SK-N-SH (cell line): ENCODE measurements around the gene MTUS2. TPM values are rescaled to one million over a fixed set of nuclear protein-coding genes. Genes with fewer than 3 reads are reported as not detected.

Experiments used
- CTCF ChIA-PET: fragments of 300-600, 350-600 bp; formaldehyde crosslinking; extraction: SDS; loops from one replicate; lab custom pipeline; 2021; lab: Yijun Ruan, JAX
- POLR2A ChIA-PET: fragments of 350-600 bp; sonication (Branson Sonifier 250); formaldehyde crosslinking; extraction: SDS; loops from one replicate; lab custom pipeline; 2020; ENCODE audit warnings: antibody characterized with exemption, inconsistent platforms; lab: Yijun Ruan, JAX
- DNase-seq: peaks from one replicate; pipeline ENCODE4 v3.0.0; 2012
- H2AFZ ChIP-seq: fragments of 200-600 bp; sonication (generic); 2 replicates; pipeline ENCODE4 v1.8.1; 2016; ENCODE audit warnings: antibody characterized with exemption, mild to moderate bottlenecking, low read depth
- H3F3A ChIP-seq: fragments of 200-600 bp; sonication (generic); replicated peaks from 2 replicates; pipeline ENCODE3; 2016; ENCODE audit warnings: antibody characterized with exemption, mild to moderate bottlenecking; ENCODE audit not compliant: insufficient read depth
- H3K27ac ChIP-seq, 2 experiments: fragments of 200-500 bp in 1 of 2; fragments of 200-600 bp in 1 of 2; sonication (Bioruptor generic) in 1 of 2; sonication (generic), shearing (Covaris generic) in 1 of 2; 2 replicates each; pipeline versions ENCODE4 v1.5.1 to v1.6.1; 2014 to 2016; ENCODE audit warnings: low read depth in 2 of 2, inconsistent platforms in 1 of 2, low read length in 1 of 2, mild to moderate bottlenecking in 1 of 2, mixed read lengths in 1 of 2
- H3K27me3 ChIP-seq: fragments of 200-600 bp; sonication (generic), shearing (Covaris generic); 2 replicates; pipeline ENCODE4 v1.6.1; 2016; ENCODE audit warnings: mixed run types; ENCODE audit not compliant: insufficient read depth
- H3K36me3 ChIP-seq, 2 experiments: fragments of 200-500 bp in 1 of 2; fragments of 200-600 bp in 1 of 2; sonication (Bioruptor generic) in 1 of 2; sonication (generic) in 1 of 2; replicated peaks in 1 of 2; 2 replicates each; pipeline versions ENCODE3 to v1.5.1; 2014 to 2016; ENCODE audit warnings: low read length in 1 of 2, mild to moderate bottlenecking in 1 of 2; ENCODE audit not compliant: insufficient read depth in 2 of 2, control insufficient read depth in 1 of 2
- H3K4me1 ChIP-seq, 2 experiments: fragments of 200-500 bp in 1 of 2; fragments of 200-600 bp in 1 of 2; sonication (Bioruptor generic) in 1 of 2; sonication (generic), shearing (Covaris generic) in 1 of 2; 2 replicates each; pipeline versions ENCODE4 v1.5.1 to v1.6.1; 2014 to 2016; ENCODE audit warnings: low read depth in 1 of 2, low read length in 1 of 2, mixed run types in 1 of 2; ENCODE audit not compliant: insufficient read depth in 2 of 2, control insufficient read depth in 1 of 2
- H3K4me2 ChIP-seq: fragments of 200-600 bp; sonication (generic), shearing (Covaris generic); 2 replicates; pipeline ENCODE4 v1.6.1; 2017; ENCODE audit warnings: mixed run types
- H3K4me3 ChIP-seq, 2 experiments: fragments of 200-500 bp in 1 of 2; fragments of 200-600 bp in 1 of 2; sonication (Bioruptor generic) in 1 of 2; sonication (generic), shearing (Covaris generic) in 1 of 2; 2 replicates each; pipeline versions ENCODE4 v1.5.1 to v1.8.1; 2014 to 2016; ENCODE audit warnings: low read depth in 2 of 2, inconsistent platforms in 1 of 2, low read length in 1 of 2, mild to moderate bottlenecking in 1 of 2, mixed read lengths in 1 of 2, moderate library complexity in 1 of 2
- H3K79me2 ChIP-seq: fragments of 200-600 bp; sonication (generic); 2 replicates; pipeline ENCODE4 v1.8.1; 2017; ENCODE audit warnings: mild to moderate bottlenecking; ENCODE audit not compliant: insufficient read depth
- H3K9ac ChIP-seq: fragments of 200-600 bp; sonication (generic); 2 replicates; pipeline ENCODE4 v1.6.1; 2017; ENCODE audit warnings: mixed run types
- H3K9me2 ChIP-seq: fragments of 200-600 bp; sonication (generic); 2 replicates; pipeline ENCODE4 v1.6.1; 2017; ENCODE audit warnings: mixed run types
- H3K9me3 ChIP-seq: fragments of 200-600 bp; sonication (generic); 2 replicates; pipeline ENCODE4 v1.6.1; 2017; ENCODE audit warnings: mixed run types, mild to moderate bottlenecking, moderate library complexity
- H4K20me1 ChIP-seq: fragments of 200-600 bp; sonication (generic); 2 replicates; pipeline ENCODE4 v1.6.1; 2017; ENCODE audit warnings: mild to moderate bottlenecking, mixed run types; ENCODE audit not compliant: insufficient read depth
- CHD2 ChIP-seq: fragments of 150-350 bp; IDR thresholded peaks from 2 replicates; pipeline ENCODE4 v1.6.1; 2018; ENCODE audit warnings: low read length; ENCODE audit not compliant: partially characterized antibody
- CTCF ChIP-seq: fragments of 200-600 bp; sonication (generic); IDR thresholded peaks from 2 replicates; pipeline ENCODE4 v1.6.1; 2017; ENCODE audit warnings: antibody characterized with exemption, mild to moderate bottlenecking, moderate library complexity
- NFIC ChIP-seq: IDR thresholded peaks from 2 replicates; pipeline ENCODE4 v1.4.0; 2012; ENCODE audit warnings: borderline replicate concordance
- NRF1 ChIP-seq: IDR thresholded peaks from 2 replicates; pipeline ENCODE4 v1.6.1; 2012; ENCODE audit warnings: low read depth, mild to moderate bottlenecking, low read length
- RCOR1 ChIP-seq: fragments of 150-350 bp; IDR thresholded peaks from 2 replicates; pipeline ENCODE4 v1.6.1; 2017; ENCODE audit warnings: antibody characterized with exemption, low read length
- REST ChIP-seq: IDR thresholded peaks from 2 replicates; pipeline ENCODE4 v1.6.1; 2012; ENCODE audit warnings: mild to moderate bottlenecking, low read depth, low read length, moderate library complexity
- SIN3A ChIP-seq: IDR thresholded peaks from 2 replicates; pipeline ENCODE4 v1.6.1; 2012; ENCODE audit warnings: low read depth, mild to moderate bottlenecking, low read length, moderate library complexity, borderline replicate concordance
- TCF12 ChIP-seq: IDR thresholded peaks from 2 replicates; pipeline ENCODE4 v1.4.0; 2012
- WGBS: methylation state at CpG from one replicate; pipeline ENCODE4 v1.1.6; 2017; ENCODE audit warnings: low lambda C conversion rate; 5-methylcytosine and 5-hydroxymethylcytosine counted together
- polyA plus RNA-seq, 3 experiments: library from polyadenylated mRNA; depleted of rRNA; stranded (reverse); fragments of >200 nt; gene quantifications; 2 replicates each; pipeline ENCODE4 v1.2.3, GENCODE V29; 2012
- TF ChIP-seq, protein P1 (sequence below): IDR thresholded peaks from 2 replicates; pipeline ENCODE4 v1.4.0; 2012; ENCODE audit warnings: low read depth, borderline replicate concordance
- TF ChIP-seq, protein P2 (sequence below): fragments of 150-350 bp; IDR thresholded peaks from 2 replicates; pipeline ENCODE4 v1.6.1; 2017; ENCODE audit warnings: antibody characterized with exemption, low read length, low read depth, borderline replicate concordance
- TF ChIP-seq, protein P3 (sequence below): IDR thresholded peaks from 2 replicates; pipeline ENCODE4 v1.4.0; 2012; ENCODE audit warnings: low read depth, borderline replicate concordance

MTUS2 gene
- polyA plus RNA-seq, 1 of the 3 experiments (the other 2 are of a cell fraction), result 1.7 TPM

DNA sequence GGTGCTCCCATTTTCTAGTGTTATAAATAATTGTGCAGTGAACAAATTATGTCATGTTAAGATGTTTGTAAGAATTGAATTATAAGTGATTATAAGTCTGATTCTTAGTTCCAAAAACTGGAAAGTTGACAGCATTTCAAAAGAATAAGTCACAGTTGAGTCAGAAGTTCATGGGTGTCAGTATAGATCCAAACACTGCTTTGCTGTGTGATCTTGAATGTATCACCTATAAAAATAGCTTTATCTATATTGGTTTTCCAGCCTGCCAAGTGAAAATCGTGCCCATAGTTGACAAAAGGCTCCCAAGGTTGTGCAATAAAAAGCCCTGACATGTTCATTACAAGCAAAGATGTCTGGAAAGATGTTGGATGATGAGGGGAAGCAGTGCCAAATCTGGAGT lies 336.0 kb downstream of the MTUS2 start:
- TF ChIP-seq SIN3A (no peak), NRF1 (no peak), CTCF (no peak), CHD2 (no peak)
- TF ChIP-seq, protein P1, sequence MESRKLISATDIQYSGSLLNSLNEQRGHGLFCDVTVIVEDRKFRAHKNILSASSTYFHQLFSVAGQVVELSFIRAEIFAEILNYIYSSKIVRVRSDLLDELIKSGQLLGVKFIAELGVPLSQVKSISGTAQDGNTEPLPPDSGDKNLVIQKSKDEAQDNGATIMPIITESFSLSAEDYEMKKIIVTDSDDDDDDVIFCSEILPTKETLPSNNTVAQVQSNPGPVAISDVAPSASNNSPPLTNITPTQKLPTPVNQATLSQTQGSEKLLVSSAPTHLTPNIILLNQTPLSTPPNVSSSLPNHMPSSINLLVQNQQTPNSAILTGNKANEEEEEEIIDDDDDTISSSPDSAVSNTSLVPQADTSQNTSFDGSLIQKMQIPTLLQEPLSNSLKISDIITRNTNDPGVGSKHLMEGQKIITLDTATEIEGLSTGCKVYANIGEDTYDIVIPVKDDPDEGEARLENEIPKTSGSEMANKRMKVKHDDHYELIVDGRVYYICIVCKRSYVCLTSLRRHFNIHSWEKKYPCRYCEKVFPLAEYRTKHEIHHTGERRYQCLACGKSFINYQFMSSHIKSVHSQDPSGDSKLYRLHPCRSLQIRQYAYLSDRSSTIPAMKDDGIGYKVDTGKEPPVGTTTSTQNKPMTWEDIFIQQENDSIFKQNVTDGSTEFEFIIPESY, result no peak
- TF ChIP-seq, protein P2, sequence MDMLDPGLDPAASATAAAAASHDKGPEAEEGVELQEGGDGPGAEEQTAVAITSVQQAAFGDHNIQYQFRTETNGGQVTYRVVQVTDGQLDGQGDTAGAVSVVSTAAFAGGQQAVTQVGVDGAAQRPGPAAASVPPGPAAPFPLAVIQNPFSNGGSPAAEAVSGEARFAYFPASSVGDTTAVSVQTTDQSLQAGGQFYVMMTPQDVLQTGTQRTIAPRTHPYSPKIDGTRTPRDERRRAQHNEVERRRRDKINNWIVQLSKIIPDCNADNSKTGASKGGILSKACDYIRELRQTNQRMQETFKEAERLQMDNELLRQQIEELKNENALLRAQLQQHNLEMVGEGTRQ, result no peak
- TF ChIP-seq, protein P3, sequence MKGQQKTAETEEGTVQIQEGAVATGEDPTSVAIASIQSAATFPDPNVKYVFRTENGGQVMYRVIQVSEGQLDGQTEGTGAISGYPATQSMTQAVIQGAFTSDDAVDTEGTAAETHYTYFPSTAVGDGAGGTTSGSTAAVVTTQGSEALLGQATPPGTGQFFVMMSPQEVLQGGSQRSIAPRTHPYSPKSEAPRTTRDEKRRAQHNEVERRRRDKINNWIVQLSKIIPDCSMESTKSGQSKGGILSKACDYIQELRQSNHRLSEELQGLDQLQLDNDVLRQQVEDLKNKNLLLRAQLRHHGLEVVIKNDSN, result no peak
- Histone ChIP-seq H3F3A (no peaks in the 10 kb centered on the region), H2AFZ (no peak overlapping the region), H3K4me1 (no peaks in the 10 kb centered on the region), H3K9me3 (no peaks in the 10 kb centered on the region), H3K9me2 (no peaks in the 10 kb centered on the region), H3K4me2 (no peak overlapping the region), H3K27ac (no peak overlapping the region), H3K79me2 (no peaks in the 10 kb centered on the region), H4K20me1 (no peaks in the 10 kb centered on the region), H3K36me3 (no peaks in the 10 kb centered on the region), H3K27me3 (peaks cover 37% of the 10 kb centered on the region; the same call in 1 of the 2 replicates), H3K9ac (no peak overlapping the region), H3K4me3 (no peak overlapping the region)
- CTCF ChIA-PET, result no interaction called here
- POLR2A ChIA-PET, result no interaction called here
- DNase-seq, result no peak
- WGBS, result 0% methylated on average over 1 of the region's 1 CpG

GRCh38 chr13:29159871-29160270 lies 339.7 kb downstream of the MTUS2 start:
- no peak for TF ChIP-seq NFIC
- TF ChIP-seq RCOR1, result no peak
- TF ChIP-seq REST, result no peak
- no peak for TF ChIP-seq TCF12
- no peak overlapping the region for H3K4me2 ChIP-seq
- no peak overlapping the region for H3K27ac ChIP-seq
- no peaks in the 10 kb centered on the region for H3K4me1 ChIP-seq
- no peaks in the 10 kb centered on the region for H3K9me3 ChIP-seq
- no peak overlapping the region for H3K9ac ChIP-seq
- no peaks in the 10 kb centered on the region for H3K79me2 ChIP-seq
- no peak overlapping the region for H2AFZ ChIP-seq
- no peaks in the 10 kb centered on the region for H3F3A ChIP-seq
- peaks cover 34% of the 10 kb centered on the region; the same call in 1 of the 2 replicates for H3K27me3 ChIP-seq
- POLR2A ChIA-PET, result no interaction called here
- H3K9me2 ChIP-seq, result no peaks in the 10 kb centered on the region
- H3K4me3 ChIP-seq, result no peak overlapping the region
- H4K20me1 ChIP-seq, result no peaks in the 10 kb centered on the region
- 28% methylated on average over 5 of the region's 5 CpGs for WGBS
- CTCF ChIA-PET, result no interaction called here
- H3K36me3 ChIP-seq, result no peaks in the 10 kb centered on the region
- DNase-seq, result no peak
